Upper lobe of left lung (tissue), 6 donors: ENCODE data around the gene TSKU. TPM values are rescaled to one million over a fixed set of nuclear protein-coding genes. Genes with fewer than 3 reads are reported as not detected.
A peak's percentile ranks its signal among the peaks of the same experiment; 100 is the strongest.

Experiments used
- ATAC-seq, 2 donors: fragments of 200-7000 bp; cut with Tn5 transposase; one replicate each; pipeline ENCODE4 v1.9.1; 2022; ENCODE audit warnings: mild to moderate bottlenecking in 2 of 2, moderate library complexity in 2 of 2; ENCODE audit not compliant: low FRiP score in 2 of 2
- DNase-seq, 2 donors: peaks; one replicate each; pipeline ENCODE4 v3.0.0-alpha.2; 2019 to 2020
- H3K27ac ChIP-seq, 4 donors: fragments of 200-600 bp; sonication (generic); one replicate each; pipeline ENCODE4 v1.5.1; 2016 to 2019
- H3K27me3 ChIP-seq, 4 donors: fragments of 200-600 bp; sonication (generic); one replicate each; pipeline ENCODE4 v1.5.1; 2017 to 2019
- H3K36me3 ChIP-seq, 4 donors: fragments of 200-600 bp; sonication (generic); one replicate each; pipeline ENCODE4 v1.5.1; 2016 to 2019
- H3K4me1 ChIP-seq, 4 donors: fragments of 200-600 bp; sonication (generic); one replicate each; pipeline ENCODE4 v1.5.1; 2018 to 2019
- H3K4me3 ChIP-seq, 4 donors: fragments of 200-600 bp; sonication (generic); one replicate each; pipeline ENCODE4 v1.5.1; 2017 to 2019; ENCODE audit warnings: mild to moderate bottlenecking in 2 of 4, moderate library complexity in 1 of 4
- H3K9me3 ChIP-seq, 4 donors: fragments of 200-600 bp; sonication (generic); one replicate each; pipeline ENCODE4 v1.5.1; 2018 to 2019
- CTCF ChIP-seq, 6 experiments: fragments of 450-650 bp in 4 of 6; fragments of 200-600 bp in 2 of 6; sonication (generic) in 2 of 6; IDR thresholded peaks; one replicate each; pipeline ENCODE4 v1.5.1; 2016 to 2019; ENCODE audit warnings: antibody characterized with exemption in 6 of 6
- EP300 ChIP-seq, 4 donors: sonication (generic); formaldehyde crosslinking; IDR thresholded peaks; one replicate each; pipeline ENCODE4 v1.5.1; 2017; ENCODE audit warnings: antibody characterized with exemption in 4 of 4, control low read depth in 2 of 4
- POLR2A ChIP-seq, 4 donors: fragments of 450-650 bp; IDR thresholded peaks; one replicate each; pipeline ENCODE4 v1.5.1; 2016 to 2017; ENCODE audit warnings: antibody characterized with exemption in 4 of 4, mild to moderate bottlenecking in 2 of 4
- POLR2AphosphoS5 ChIP-seq, 2 donors: sonication (generic); formaldehyde crosslinking; IDR thresholded peaks; one replicate each; pipeline ENCODE4 v1.5.1; 2017; ENCODE audit warnings: antibody characterized with exemption in 2 of 2
- WGBS, 2 donors: methylation state at CpG; one replicate each; pipeline ENCODE4 v1.1.5; 2017 to 2018; 5-methylcytosine and 5-hydroxymethylcytosine counted together
- total RNA-seq, 6 donors: library from RNA; depleted of rRNA in 4 of 6; stranded (reverse); fragments of >200 nt in 4 of 6; gene quantifications; one replicate each; pipeline versions ENCODE4 v1.1.0 to v1.2.1, GENCODE V29; 2016 to 2021
- donor health status: DM: no; HTN: no; CAD: no; lungs with moderate emphysema.
- donor health status: DM: no; HTN: yes; CAD: no; lungs with severe emphysema.

The TSKU gene
- total RNA-seq, 6 donors from 2014 or later = 2.1 to 19.8 (median 9.5) TPM

GRCh38 chr11:76785513-76785912, 2.4 kb downstream of the TSKU start:
- Histone ChIP-seq H3K27me3 (peaks cover 0 to 4% (median 3%) of the 10 kb centered on the region in 4 donors), H3K9me3 (no peaks in the 10 kb centered on the region), H3K36me3 (no peaks in the 10 kb centered on the region), H3K4me3 (peak overlapping the region in 1 of 4 donors; percentile 82), H3K27ac (peak overlapping the region in 1 of 4 donors; percentile 8), H3K4me1 (peaks cover 28 to 48% (median 33%) of the 10 kb centered on the region in 4 donors)
- 81 to 83% methylated on average over 6 of the region's 6 CpGs for WGBS, 2 donors
- DNase-seq (no peak), ATAC-seq (no peak)
- no peak for TF ChIP-seq POLR2A (IDR thresholded peaks at IDR 0.05)
- TF ChIP-seq CTCF (IDR thresholded peaks at IDR 0.05) = no peak
- TF ChIP-seq POLR2AphosphoS5 (IDR thresholded peaks at IDR 0.05) = no peak
- TF ChIP-seq EP300 (IDR thresholded peaks at IDR 0.05) = no peak

GRCh38 chr11:76786016-76786415, 2.9 kb downstream of the TSKU start:
- ATAC-seq = no peak
- 87 to 88% methylated on average over 6 of the region's 6 CpGs for WGBS, 2 donors
- Histone ChIP-seq H3K9me3 (no peaks in the 10 kb centered on the region), H3K27ac (no peak overlapping the region), H3K4me1 (peaks cover 28 to 48% (median 33%) of the 10 kb centered on the region in 4 donors), H3K36me3 (no peaks in the 10 kb centered on the region), H3K4me3 (no peak overlapping the region), H3K27me3 (peaks cover 0 to 4% (median 3%) of the 10 kb centered on the region in 4 donors)
- no peak for DNase-seq
- TF ChIP-seq POLR2AphosphoS5 (IDR thresholded peaks at IDR 0.05) (no peak), EP300 (IDR thresholded peaks at IDR 0.05) (no peak), CTCF (IDR thresholded peaks at IDR 0.05) (no peak), POLR2A (IDR thresholded peaks at IDR 0.05) (no peak)

- no peak for TF ChIP-seq CTCF (IDR thresholded peaks at IDR 0.05)
- TF ChIP-seq POLR2A (IDR thresholded peaks at IDR 0.05) = no peak
- TF ChIP-seq POLR2AphosphoS5 (IDR thresholded peaks at IDR 0.05) = no peak
- no peak for TF ChIP-seq EP300 (IDR thresholded peaks at IDR 0.05)
- DNase-seq = no peak
- ATAC-seq = no peak
- Histone ChIP-seq H3K27ac (no peak overlapping the region), H3K36me3 (no peaks in the 10 kb centered on the region), H3K9me3 (no peaks in the 10 kb centered on the region), H3K27me3 (peaks cover 0 to 4% (median 3%) of the 10 kb centered on the region in 4 donors), H3K4me3 (no peak overlapping the region), H3K4me1 (peaks cover 28 to 48% (median 32%) of the 10 kb centered on the region in 4 donors)
- 61 to 85% methylated on average over 3 to 4 of the region's 4 CpGs for WGBS, 2 donors
These were observed 3.4 kb downstream of the TSKU start for GRCh38 chr11:76786441-76787014.

GRCh38 chr11:76787271-76787670, 4.1 kb downstream of the TSKU start:
- TF ChIP-seq EP300 (IDR thresholded peaks at IDR 0.05) (no peak), CTCF (IDR thresholded peaks at IDR 0.05) (no peak), POLR2A (IDR thresholded peaks at IDR 0.05) (no peak), POLR2AphosphoS5 (IDR thresholded peaks at IDR 0.05) (no peak)
- Histone ChIP-seq H3K36me3 (no peaks in the 10 kb centered on the region), H3K9me3 (no peaks in the 10 kb centered on the region), H3K4me1 (peaks cover 31 to 44% (median 31%) of the 10 kb centered on the region in 4 donors), H3K27me3 (peaks cover 0 to 4% (median 3%) of the 10 kb centered on the region in 4 donors), H3K27ac (no peak overlapping the region), H3K4me3 (no peak overlapping the region)
- DNase-seq = no peak
- ATAC-seq = no peak
- 88% methylated on average over 3 to 4 of the region's 4 CpGs for WGBS, 2 donors
